ENCODE measurements around the gene EHMT1. TPM values are rescaled to one million over a fixed set of nuclear protein-coding genes. Genes with fewer than 3 reads are reported as not detected.

EHMT1 gene
- total RNA-seq, 1 experiment from 2014 or later = 63.9 TPM

GRCh38 chr9:137783521-137783920 is 164.7 kb downstream of the EHMT1 start:
- TF ChIP-seq CTCF (IDR thresholded peaks at IDR 0.05) = no peak
- TF ChIP-seq SIN3A (IDR thresholded peaks at IDR 0.05; ENCODE audit: borderline replicate concordance, insufficient read depth, low read depth, low read length) = no peak
- no peak for TF ChIP-seq POLR2AphosphoS5 (IDR thresholded peaks at IDR 0.05; ENCODE audit: low read depth, low read length)
- TF ChIP-seq TCF7L2 (IDR thresholded peaks at IDR 0.05; ENCODE audit: low read depth, low read length) = no peak
- TF ChIP-seq REST (IDR thresholded peaks at IDR 0.05; ENCODE audit: insufficient read depth in 1 of 2, low read depth in 2 of 2, low read length in 1 of 2) = no peak
- intact Hi-C loops (cut with micrococcal nuclease; ENCODE audit: unreplicated experiment) (no loop called here), in situ Hi-C loops (cut with HindIII; ENCODE audit: low pct_unique_long_range_greater_than_20kb, low sequenced_read_pairs) (no loop called here)
- DNase-seq (ENCODE audit: low read depth, low spot score) = no peak
- Histone ChIP-seq H3K36me3 (ENCODE audit: control insufficient read depth, insufficient read depth, low read length) (no peaks in the 10 kb centered on the region; the same call in 1 of the 2 replicates), H3K4me3 (ENCODE audit: low read depth in 2 of 2, low read length in 2 of 2) (no peak overlapping the region), H3K27me3 (ENCODE audit: control insufficient read depth, insufficient read depth, low read length) (no peaks in the 10 kb centered on the region), H3K27ac (ENCODE audit: low read length) (no peak overlapping the region), H3K9me3 (ENCODE audit: control insufficient read depth, insufficient read depth, low read depth, low read length) (no peaks in the 10 kb centered on the region), H3K4me1 (ENCODE audit: control insufficient read depth, insufficient read depth, low read length) (no peaks in the 10 kb centered on the region)
- ATAC-seq = no peak
- ChIA-PET CTCF (no interaction called here), POLR2A (no interaction called here)
- no TSS peak for BruUV-seq (replicated peaks)

GRCh38 chr9:137784046-137784445 is 165.2 kb downstream of the EHMT1 start:
- in situ Hi-C loops (cut with HindIII; ENCODE audit: low pct_unique_long_range_greater_than_20kb, low sequenced_read_pairs) = no loop called here
- TF ChIP-seq CTCF (IDR thresholded peaks at IDR 0.05) (no peak), REST (IDR thresholded peaks at IDR 0.05; ENCODE audit: insufficient read depth in 1 of 2, low read depth in 2 of 2, low read length in 1 of 2) (no peak), POLR2AphosphoS5 (IDR thresholded peaks at IDR 0.05; ENCODE audit: low read depth, low read length) (no peak), TCF7L2 (IDR thresholded peaks at IDR 0.05; ENCODE audit: low read depth, low read length) (no peak), SIN3A (IDR thresholded peaks at IDR 0.05; ENCODE audit: borderline replicate concordance, insufficient read depth, low read depth, low read length) (no peak)
- intact Hi-C loops (cut with micrococcal nuclease; ENCODE audit: unreplicated experiment) = no loop called here
- ChIA-PET CTCF (no interaction called here), POLR2A (no interaction called here)
- Histone ChIP-seq H3K36me3 (ENCODE audit: control insufficient read depth, insufficient read depth, low read length) (no peaks in the 10 kb centered on the region; the same call in 1 of the 2 replicates), H3K4me1 (ENCODE audit: control insufficient read depth, insufficient read depth, low read length) (no peaks in the 10 kb centered on the region), H3K9me3 (ENCODE audit: control insufficient read depth, insufficient read depth, low read depth, low read length) (no peaks in the 10 kb centered on the region), H3K4me3 (ENCODE audit: low read depth in 2 of 2, low read length in 2 of 2) (no peak overlapping the region), H3K27me3 (ENCODE audit: control insufficient read depth, insufficient read depth, low read length) (no peaks in the 10 kb centered on the region), H3K27ac (ENCODE audit: low read length) (no peak overlapping the region)
- DNase-seq (ENCODE audit: low read depth, low spot score) (no peak), ATAC-seq (no peak; the same call in 1 of the 2 replicates)
- no TSS peak for BruUV-seq (replicated peaks)

Data from Panc1 (cell line).